Choroid plexus epithelial cell (primary cell): ENCODE data around the gene OR4C45.

ENCODE experiments used
- DNase-seq: peaks from one replicate; pipeline ENCODE4 v3.0.0-alpha.2; 2010; ENCODE audit warnings: low read depth
- H3K4me3 ChIP-seq: 2 replicates; pipeline ENCODE4 v1.5.1; 2011; ENCODE audit warnings: low read depth, mild to moderate bottlenecking, control low read depth, low read length, moderate library complexity
- CTCF ChIP-seq: conservative IDR thresholded peaks from 2 replicates; pipeline ENCODE4 v1.5.1; 2011; ENCODE audit warnings: low read depth, mild to moderate bottlenecking, control low read depth, inconsistent platforms, low read length, moderate library complexity

The OR4C45 gene

GRCh38 chr11:50071584-50072225, 39.0 kb downstream of the OR4C45 start:
- TF ChIP-seq CTCF = no peak
- no peak for DNase-seq
- no peak overlapping the region for H3K4me3 ChIP-seq

- DNase-seq = no peak
- TF ChIP-seq CTCF = no peak
- no peak overlapping the region for H3K4me3 ChIP-seq
Measured at GRCh38 chr11:50072226-50073112, 39.8 kb downstream of the OR4C45 start.

GRCh38 chr11:50073113-50074105, 40.7 kb downstream of the OR4C45 start:
- TF ChIP-seq CTCF = no peak
- DNase-seq = no peak
- no peak overlapping the region for H3K4me3 ChIP-seq

- no peak for TF ChIP-seq CTCF
Measured at GRCh38 chr11:50074161-50074560, 41.5 kb downstream of the OR4C45 start.

GRCh38 chr11:50075856-50076255, 43.2 kb downstream of the OR4C45 start:
- no peak for TF ChIP-seq CTCF
- DNase-seq = no peak
- no peak overlapping the region for H3K4me3 ChIP-seq

More at GRCh38 chr11:50074161-50074560, 41.5 kb downstream of the OR4C45 start:
- H3K4me3 ChIP-seq = no peak overlapping the region
- DNase-seq = no peak

- H3K4me3 ChIP-seq = no peak overlapping the region
- DNase-seq = no peak
- no peak for TF ChIP-seq CTCF
Measured at GRCh38 chr11:50077526-50077925, 44.9 kb downstream of the OR4C45 start.
